Choroid plexus epithelial cell (primary cell): ENCODE data around the gene TMPRSS11B.
A peak's percentile ranks its signal among the peaks of the same experiment; 100 is the strongest.

ENCODE experiments used
- DNase-seq: peaks from one replicate; pipeline ENCODE4 v3.0.0-alpha.2; 2010; ENCODE audit warnings: low read depth
- H3K4me3 ChIP-seq: 2 replicates; pipeline ENCODE4 v1.5.1; 2011; ENCODE audit warnings: low read depth, mild to moderate bottlenecking, control low read depth, low read length, moderate library complexity
- TF ChIP-seq, protein P1 (sequence below): conservative IDR thresholded peaks from 2 replicates; pipeline ENCODE4 v1.5.1; 2011; ENCODE audit warnings: low read depth, mild to moderate bottlenecking, control low read depth, inconsistent platforms, low read length, moderate library complexity

Gene TMPRSS11B

DNA sequence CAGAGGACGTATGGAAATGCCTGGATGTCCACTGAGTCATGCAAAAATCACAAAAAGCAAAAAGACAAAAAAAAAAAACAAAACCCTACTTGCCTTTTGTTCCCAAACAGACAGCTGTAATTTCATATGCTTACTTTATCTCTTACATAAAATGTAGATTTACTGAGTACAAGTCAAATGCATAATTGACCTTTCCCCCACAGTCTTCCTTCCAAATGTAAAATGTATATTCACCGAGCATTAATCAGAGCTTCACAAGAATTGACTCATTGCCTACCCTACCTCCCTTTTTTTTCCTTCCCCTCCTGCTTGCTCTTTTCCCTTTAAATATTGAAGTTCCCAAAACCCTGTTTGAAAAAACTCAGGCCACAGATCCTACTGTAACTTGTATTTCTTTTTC, 32.5 kb upstream of the TMPRSS11B start:
- DNase-seq: no peak
- TF ChIP-seq, protein P1, sequence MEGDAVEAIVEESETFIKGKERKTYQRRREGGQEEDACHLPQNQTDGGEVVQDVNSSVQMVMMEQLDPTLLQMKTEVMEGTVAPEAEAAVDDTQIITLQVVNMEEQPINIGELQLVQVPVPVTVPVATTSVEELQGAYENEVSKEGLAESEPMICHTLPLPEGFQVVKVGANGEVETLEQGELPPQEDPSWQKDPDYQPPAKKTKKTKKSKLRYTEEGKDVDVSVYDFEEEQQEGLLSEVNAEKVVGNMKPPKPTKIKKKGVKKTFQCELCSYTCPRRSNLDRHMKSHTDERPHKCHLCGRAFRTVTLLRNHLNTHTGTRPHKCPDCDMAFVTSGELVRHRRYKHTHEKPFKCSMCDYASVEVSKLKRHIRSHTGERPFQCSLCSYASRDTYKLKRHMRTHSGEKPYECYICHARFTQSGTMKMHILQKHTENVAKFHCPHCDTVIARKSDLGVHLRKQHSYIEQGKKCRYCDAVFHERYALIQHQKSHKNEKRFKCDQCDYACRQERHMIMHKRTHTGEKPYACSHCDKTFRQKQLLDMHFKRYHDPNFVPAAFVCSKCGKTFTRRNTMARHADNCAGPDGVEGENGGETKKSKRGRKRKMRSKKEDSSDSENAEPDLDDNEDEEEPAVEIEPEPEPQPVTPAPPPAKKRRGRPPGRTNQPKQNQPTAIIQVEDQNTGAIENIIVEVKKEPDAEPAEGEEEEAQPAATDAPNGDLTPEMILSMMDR: no peak

DNA sequence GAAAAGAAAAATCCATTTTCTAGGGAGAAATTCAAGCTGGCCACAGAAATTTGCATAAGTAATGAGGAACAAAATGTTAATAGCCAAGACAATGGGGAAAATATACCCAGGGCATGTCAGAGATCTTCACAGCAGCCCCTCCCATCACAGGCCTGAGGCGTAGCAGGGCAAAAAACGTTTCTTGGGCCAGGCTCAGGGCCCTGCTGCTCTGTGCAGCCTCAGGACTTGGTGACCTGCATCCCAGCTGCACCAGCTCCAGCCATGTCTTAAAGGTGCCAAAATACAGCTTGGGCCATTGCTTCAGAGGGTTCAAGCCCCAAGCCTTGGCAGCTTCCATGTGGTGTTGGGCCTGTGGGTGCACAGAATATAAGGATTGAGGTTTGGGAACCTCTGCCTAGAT, 32.1 kb upstream of the TMPRSS11B start:
- no peak for DNase-seq

More for the DNA sequence above, 32.5 kb upstream of the TMPRSS11B start:
- H3K4me3 ChIP-seq: no peak overlapping the region

DNA sequence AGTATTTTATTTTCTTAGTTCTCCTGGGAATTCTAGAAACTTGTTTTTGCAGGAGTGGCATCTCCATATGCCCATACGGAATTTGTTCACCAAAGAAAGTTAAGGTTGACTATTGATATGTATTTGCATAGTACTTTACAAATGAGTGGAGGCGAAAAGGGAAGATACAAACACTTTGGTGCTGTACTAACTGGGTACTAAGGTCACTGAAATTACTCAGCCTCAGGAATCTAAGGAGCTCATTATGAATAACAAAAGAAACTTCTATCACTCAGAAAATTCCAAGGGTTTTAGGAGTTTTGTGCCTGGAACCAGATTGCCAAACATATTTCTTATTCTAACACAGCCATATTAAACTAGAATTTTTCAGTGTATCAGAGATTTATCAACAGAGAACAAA, 27.4 kb upstream of the TMPRSS11B start:
- TF ChIP-seq, protein P1: no peak
- DNase-seq: no peak
- no peak overlapping the region for H3K4me3 ChIP-seq

More for the DNA sequence above, 32.1 kb upstream of the TMPRSS11B start:
- no peak overlapping the region for H3K4me3 ChIP-seq
- TF ChIP-seq, protein P1: no peak

DNA sequence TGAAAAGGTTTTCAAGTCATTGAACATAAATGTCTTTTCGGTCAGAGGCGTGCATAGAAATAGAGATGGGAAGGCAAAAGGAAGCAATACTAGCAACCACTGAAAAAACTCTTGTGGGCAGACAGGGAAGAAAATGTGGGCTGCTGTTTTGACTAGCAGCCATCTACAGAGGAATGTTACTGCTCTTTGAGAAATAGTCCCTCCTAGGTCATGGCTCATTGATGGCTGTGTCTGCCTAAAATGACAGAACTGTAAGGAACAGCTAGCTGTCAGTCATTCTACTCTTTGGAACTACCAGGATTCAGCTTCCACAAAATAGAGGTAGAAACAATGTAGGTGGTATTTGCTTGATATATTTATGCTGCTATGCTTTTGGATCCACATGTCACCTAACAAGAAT, 26.9 kb upstream of the TMPRSS11B start:
- DNase-seq: peak; percentile 44
- peak overlapping the region; percentile 48 for H3K4me3 ChIP-seq
- TF ChIP-seq, protein P1: no peak

DNA sequence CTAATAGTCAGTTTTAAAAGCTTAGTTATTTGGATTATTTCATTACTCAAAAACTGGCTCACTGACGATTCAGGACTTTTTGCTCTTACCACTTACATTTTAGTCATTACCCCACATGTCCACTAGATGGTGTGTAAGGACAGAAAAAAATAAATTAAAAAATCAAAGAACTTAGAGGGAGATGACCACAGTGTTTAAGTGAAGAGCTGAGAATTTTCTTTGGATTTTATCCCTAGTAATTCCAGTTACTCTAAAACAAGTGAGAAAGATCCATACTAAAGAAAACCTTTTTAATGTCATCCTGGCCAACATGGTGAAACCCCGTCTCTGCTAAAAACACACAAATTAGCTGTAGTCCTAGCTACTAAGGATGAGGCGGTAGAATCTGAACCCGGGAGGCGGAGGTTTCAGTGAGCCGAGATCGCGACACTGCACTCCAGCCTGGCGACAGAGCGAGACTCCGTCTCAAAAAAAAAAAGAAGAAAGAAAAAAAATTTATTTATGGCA, 26.4 kb upstream of the TMPRSS11B start:
- peak overlapping the region; percentile 48 for H3K4me3 ChIP-seq
- TF ChIP-seq, protein P1: peak; percentile 62
- DNase-seq: peak; percentile 83

DNA sequence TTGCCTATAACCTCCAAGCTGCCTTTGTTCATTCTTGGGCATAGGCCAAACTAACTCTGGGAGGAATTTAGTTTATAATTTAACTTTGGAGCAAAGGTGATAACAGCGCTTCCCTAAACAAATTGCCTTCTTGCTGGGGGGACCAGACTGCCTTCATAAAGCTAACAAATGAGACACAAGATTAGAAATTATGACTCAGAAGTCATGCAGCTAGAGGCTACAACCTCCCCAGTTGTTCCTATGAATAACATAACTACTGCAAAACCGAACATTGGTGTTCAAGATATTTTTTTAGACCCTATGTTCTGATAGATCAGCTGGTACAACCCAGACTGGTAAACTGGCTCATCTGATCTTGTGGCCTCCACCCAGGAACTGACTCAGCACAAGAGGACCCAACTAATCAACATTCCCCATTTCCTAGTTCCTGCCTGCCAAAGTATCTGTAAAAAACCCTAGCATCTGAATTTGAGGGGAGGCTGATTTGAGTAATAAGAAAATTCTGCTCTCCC, 22.0 kb upstream of the TMPRSS11B start:
- TF ChIP-seq, protein P1: no peak
- DNase-seq: peak; percentile 93
- H3K4me3 ChIP-seq: no peak overlapping the region

DNA sequence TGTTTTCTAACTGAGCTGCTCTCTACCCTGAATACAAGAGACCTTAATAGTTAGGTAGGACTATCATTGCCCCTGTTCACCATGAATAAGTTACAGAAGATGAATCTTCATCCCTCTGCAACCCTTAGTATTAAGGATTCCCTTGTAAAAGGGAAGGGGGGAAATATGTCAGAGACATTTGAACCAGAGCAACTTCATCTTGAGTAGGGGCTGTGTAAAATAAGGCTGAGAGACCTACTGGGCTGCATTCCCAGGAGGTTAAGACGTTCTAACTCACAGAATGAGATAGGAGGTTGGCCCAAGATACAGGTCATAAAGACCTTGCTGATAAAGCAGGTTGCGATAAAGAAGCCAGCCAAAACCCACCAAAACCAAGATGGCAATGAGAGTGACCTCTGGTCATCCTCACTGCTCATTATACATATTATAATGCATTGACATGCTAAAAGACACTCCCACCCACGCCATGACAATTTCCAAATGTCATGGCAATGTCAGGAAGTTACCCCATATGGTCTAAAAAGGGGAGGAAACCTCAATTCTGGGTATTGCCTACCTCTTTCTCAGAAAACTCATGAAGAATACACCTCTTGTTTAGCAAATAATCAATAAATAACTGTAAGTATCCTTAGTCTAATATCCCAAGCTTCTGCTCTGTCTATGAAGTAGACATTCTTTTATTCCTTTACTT, 19.5 kb upstream of the TMPRSS11B start:
- DNase-seq: no peak
- TF ChIP-seq, protein P1: no peak
- no peak overlapping the region for H3K4me3 ChIP-seq
